GM12801 (cell line): ENCODE measurements around the gene IQGAP2.

ENCODE experiments used
- CTCF ChIP-seq: IDR thresholded peaks from one replicate; pipeline ENCODE4 v1.5.1; 2011; ENCODE audit warnings: control low read depth; ENCODE audit not compliant: insufficient read length; ENCODE audit errors: extremely low read depth

The IQGAP2 gene

DNA sequence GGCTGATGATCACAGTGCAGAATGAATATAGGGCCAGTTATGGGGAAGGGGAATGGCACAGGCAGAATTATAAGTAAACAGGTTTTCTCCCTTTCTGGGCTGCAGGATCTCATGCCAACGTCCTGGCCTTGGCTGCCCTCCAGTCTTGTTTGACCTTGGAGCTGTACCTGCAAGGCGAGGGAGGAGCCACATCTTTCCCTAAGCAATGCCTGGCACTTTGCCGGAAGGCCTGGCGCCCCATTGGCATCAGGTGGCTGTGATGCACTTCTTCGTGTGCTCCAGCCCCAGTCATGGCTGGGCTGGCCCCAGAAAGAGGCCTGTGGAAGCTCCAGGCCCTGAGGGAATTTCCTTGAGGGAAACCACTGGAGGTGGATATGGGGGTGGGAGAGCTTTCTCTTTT lies 16.7 kb upstream of the IQGAP2 start:
- TF ChIP-seq CTCF, result no peak

DNA sequence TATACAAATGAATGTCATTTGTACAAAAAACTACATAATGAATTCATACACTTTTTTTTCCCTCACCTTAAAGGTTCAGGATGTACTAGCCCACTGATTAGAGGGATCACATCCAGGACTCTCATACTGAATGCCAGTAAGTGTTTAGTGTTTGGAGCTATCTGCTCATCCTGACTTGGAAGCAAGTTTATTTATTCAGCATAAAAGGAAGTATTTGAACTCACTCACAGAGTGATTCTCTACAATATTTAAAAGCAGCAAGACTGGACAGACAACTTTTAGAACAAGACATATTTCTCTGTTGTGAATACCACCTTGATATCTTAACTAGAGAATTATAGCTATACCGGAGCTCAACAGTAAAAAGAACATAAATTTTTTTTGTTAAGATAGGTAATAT lies 14.8 kb upstream of the IQGAP2 start:
- TF ChIP-seq CTCF, result no peak

- TF ChIP-seq CTCF, result no peak
These were observed 14.1 kb upstream of the IQGAP2 start for GRCh38 chr5:76388791-76389512.

- no peak for TF ChIP-seq CTCF
These were observed 13.5 kb upstream of the IQGAP2 start for GRCh38 chr5:76389513-76390154.

GRCh38 chr5:76391014-76391413 lies 12.1 kb upstream of the IQGAP2 start:
- TF ChIP-seq CTCF, result no peak

DNA sequence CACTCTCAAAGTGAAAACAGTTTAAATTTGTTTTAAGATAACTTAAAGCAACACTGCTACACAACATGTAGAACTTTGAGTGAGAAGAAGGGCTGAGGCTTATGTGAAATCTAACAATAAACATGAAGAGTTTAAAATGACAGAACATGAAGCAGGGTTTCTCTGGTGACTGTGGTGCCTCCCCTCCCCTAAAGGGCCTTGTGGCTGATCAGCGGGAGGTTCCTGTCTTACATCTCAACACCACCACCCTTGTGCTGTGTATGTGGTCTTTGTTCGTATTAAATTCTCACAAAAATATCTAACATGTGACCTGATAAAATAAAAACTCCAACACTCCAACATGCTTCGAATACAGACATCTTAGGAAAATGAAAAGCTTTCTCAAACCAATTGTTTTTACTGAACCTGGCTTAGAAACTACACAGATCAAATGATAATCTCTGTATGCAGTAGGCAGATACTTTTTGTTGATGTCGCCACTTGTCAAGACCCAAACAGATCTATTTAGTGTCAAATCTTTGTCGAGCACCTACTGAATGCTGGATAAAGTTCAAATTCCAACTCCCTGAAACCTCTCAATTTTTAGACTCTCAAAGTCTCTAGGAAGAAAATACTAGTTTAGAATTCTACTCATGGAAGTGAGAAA lies 9.9 kb upstream of the IQGAP2 start:
- no peak for TF ChIP-seq CTCF

DNA sequence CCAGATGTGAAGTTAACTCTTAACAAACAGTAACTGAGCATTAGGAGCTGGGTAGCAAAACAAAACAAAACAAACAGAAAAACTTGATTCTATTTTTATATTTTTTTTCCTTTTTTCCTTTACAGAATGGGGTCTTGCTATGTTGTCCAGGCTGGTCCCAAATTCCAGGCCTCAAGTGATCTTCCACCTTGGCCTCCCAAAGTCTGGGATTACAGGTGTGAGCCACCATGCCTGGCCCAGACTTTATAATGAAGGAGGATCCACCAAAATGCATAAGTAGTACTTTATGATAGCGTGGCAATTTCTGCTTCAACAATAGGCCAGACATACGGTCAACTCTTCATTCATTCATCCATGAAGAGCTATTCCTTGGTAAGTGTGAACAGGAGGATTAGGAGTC lies 5.9 kb upstream of the IQGAP2 start:
- no peak for TF ChIP-seq CTCF
